Fibroblast of skin of right quadriceps (primary cell): ENCODE measurements around the gene ELL.
A peak's percentile ranks its signal among the peaks of the same experiment; 100 is the strongest.

ENCODE experiments used
- DNase-seq: peaks from one replicate; pipeline ENCODE4 v3.0.0-alpha.2; 2013

The ELL gene

GRCh38 chr19:18487576-18488402 is 34.1 kb downstream of the ELL start:
- no peak for DNase-seq

- no peak for DNase-seq
Observed at GRCh38 chr19:18486746-18487145, 35.1 kb downstream of the ELL start.

DNA sequence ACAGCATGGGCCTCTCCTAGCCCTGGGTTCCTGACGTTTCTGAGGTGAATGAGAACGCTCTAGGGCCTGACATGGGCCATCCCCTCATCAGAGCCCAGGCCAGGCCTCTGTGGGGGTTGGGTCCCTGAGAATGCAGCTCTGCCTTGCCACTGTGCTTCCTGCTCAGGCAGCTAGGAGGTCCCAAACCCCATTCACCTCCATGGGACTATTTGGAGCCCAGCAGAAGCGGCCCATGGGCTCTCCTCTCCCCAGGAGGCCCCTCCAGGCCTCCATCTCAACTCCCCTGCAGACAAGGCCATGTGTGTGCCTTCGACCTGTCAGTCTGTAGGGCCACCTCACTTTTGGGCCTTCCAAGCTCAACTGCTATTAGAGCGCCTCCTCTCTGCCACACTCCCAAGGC is 36.9 kb downstream of the ELL start:
- no peak for DNase-seq

DNA sequence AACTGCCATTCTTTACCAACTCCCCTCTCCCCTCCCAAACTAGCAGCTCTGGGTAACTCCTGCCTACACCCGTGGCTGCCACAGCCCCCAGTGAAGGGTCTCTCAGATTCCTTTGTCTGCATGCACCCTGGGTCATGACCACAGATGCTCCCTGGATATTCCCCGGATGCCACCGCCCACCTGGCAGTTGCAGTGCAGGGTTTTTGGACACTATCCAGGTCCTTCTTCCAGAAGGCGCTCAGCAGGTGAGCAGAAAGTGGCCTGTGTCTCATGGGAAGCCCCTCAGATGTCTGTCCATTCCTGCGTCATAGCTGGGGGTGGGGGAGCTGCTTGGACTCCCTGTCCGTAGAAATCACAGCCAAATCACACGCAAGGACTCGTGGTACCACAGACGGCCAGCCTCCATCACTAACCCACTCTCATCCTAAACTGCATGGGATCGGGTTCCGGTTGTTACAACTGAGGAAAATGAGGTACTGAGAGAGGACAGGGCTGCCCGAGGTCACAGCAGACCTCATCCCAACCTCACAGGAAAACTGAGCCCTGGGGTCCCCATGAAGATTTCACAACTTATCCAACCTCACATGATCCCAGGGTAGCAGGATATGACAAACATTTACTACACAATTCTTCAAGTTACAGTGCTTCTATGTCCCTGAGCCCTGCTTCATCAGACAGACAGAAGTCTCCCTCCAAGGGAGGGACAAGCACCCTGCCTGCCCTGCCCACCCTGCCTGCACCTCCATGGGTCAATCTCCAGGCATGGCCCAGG is 38.6 kb downstream of the ELL start:
- no peak for DNase-seq

DNA sequence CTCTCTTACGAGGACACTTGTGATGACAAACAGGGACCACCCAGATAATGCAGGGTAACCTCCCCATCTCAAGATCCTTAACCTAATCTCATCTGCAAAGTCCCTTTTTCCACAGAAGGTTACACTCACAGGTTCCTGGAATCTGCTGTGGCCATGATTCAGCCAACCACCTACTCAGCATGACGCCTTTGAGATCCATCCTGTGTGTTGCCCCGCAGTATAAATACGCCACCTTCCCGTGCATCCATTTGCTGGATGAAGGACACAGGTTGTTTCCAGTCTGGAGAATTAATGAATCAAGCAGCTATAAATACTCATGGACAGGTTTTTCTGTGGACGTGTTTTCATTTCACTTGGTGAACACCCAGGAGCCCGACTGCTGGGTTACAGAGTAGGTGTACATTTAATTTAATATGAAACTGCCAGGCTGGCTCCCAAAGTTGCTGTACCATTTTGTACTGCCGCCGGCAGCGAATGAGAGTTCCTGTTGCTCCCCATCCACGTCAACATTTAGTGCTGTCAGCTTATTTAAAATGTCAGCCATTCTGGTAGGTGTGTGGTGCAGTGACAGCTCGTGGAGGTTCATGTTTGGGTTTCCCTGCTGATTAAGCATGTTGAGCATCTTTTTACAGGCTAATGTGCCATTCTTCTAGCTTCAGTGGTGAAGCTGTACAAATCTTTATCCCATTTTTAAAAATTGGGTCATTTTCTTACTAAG is 40.2 kb downstream of the ELL start:
- no peak for DNase-seq

DNA sequence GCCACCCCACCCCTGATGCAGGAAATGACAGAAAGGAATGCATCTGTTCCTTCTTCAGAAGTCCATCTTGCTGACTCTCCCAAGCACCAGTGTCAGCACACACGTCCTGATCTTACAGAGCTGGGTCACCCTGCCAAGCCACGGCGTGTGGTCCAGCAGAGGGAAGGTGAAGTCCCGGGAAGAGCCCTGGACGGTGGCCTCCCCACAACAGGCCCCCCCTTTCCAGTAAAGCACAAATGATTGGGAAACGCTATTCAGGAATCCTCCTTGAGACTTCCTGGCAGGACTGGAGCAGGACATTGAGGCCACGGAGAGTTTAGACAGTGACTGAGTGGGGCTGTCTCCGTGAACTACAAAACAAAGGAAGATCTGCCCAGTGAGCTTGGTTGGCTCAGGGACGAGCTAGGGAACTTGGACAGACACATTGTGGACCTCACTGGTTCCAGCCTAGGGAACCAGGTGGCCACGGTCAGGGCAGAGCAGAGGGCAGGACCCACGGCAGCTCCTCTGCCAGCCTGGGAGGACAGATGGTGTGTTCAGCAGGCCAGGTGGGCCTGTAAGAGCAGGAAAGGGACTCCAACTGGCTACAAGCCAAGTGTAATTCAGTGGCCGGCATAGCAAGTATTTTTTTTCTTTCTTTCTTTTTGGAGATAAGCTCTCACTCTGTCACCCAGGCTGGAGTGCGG is 41.7 kb downstream of the ELL start:
- peak; percentile 42 for DNase-seq

- DNase-seq, result peak; percentile 81
Observed at GRCh38 chr19:18478545-18479311, 43.1 kb downstream of the ELL start.

DNA sequence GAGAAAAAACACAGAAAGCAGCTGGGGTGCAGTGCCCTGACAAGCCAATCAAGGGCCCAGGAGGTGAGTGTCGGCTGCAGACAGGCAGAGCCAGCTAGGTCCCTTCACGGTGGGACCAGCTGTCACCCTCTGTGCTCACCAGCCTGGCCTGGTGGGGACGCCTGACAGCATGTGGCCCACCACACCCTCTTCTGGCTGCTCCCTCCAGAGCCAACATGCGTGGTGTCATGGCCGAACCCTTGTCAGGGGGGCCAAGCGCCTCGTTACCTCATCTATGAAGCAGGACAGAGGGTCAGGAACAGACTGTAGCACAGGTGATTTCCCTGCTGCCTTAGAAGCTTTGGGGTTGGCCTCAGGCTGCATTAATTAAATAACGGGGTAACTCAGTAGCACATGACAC is 43.9 kb downstream of the ELL start:
- no peak for DNase-seq

- no peak for DNase-seq
Observed at GRCh38 chr19:18477042-18477779, 44.7 kb downstream of the ELL start.

DNA sequence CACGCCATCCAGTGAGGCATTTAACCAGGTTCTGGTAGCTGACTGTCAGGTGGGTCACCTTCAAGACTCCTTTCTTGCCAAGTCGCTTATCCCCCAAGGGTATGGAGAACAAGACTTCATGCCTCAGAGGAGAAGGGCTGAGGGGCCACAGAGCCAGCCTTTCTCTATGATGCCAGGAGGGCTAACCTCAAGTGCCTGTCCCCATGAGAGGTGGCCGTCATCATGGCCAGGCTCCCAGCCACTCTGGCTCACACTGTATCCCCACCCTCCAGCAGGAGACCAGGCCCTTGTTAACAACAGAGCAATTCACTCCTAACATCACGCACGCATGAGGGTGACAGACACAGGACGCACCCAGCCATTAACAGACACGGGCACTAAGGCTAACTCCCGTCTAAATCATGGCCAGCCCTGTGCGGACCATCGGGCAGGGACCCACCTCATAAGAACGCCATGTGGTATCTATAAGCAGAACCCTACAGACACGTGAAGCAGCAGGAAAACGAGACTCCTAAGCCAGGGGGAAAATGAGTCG is 45.3 kb downstream of the ELL start:
- no peak for DNase-seq

GRCh38 chr19:18475762-18476331 is 46.0 kb downstream of the ELL start:
- no peak for DNase-seq

DNA sequence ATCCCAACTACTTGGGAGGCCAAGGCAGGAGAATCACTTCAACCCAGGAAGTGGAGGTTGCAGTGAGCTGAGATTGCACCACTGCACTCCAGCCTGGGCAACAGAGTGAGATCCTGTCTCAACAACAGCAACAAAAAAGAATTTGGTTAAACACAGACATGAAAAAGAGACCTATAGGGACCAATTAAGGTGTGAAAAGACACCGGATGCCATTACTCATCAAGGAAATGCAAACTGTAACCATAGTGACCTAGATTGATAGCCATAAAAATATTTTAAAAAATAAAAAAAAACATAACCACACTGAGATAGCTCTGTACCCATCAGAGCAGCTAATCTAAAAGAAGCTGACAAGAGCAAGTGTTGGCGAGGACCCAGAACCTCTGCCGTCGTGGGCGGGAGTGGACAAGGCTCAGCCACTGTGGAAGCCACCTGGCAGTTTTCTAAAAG is 46.8 kb downstream of the ELL start:
- DNase-seq, result no peak

- no peak for DNase-seq
Observed at GRCh38 chr19:18474366-18474887, 47.4 kb downstream of the ELL start.

GRCh38 chr19:18473706-18474087 is 48.2 kb downstream of the ELL start:
- DNase-seq, result no peak

DNA sequence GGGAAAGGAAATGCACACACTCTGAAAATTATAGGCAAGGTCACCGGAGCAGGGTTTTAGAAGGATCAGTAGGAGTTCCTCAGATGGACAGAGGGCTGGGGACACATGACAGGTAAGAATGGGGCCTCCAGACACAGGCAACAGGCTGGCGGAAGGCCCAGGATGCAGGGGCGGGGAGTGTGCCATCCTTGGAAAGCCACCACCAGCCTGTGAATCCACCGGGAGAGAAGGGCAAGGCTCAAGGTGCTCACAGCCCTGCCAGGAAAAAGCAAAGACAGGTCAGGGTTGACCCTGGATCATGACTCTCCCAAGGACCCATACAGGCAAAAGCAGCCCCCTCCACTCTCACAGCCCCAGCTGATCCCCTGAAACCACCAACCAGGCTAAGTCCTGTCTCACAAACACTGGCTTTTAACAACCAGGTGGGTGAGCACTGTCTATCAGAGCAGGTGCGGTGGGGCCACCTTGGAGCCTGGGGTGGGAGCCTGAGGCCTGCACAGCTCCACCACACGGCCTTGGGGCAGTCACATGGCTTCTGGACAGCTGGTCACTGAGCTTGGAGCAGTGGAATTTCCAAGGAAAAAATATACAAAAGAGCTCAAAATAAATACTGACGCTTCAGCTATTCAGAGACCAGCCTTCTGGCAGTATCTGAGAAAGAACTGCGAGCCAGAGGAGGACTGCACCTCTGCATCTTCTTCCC is 48.7 kb downstream of the ELL start:
- DNase-seq, result no peak

DNA sequence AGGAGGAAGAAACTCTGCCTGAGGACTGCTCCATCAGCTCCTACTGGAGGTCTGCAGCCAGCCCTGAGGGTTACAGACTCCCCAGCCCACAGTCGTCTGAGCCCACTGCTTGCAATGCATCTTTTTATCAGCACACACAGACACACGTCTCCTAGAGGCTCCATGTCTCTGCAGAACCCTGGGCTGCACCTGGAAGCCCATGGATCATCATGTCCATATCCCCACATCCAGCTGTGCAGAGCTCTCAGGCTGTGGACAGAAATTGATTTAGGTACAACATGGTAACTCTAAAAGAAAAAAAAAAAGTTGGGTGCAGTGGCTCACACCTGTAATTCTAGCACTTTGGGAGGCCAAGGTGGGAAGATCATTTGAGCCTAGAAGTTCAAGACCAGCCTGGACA is 51.1 kb downstream of the ELL start:
- no peak for DNase-seq

DNA sequence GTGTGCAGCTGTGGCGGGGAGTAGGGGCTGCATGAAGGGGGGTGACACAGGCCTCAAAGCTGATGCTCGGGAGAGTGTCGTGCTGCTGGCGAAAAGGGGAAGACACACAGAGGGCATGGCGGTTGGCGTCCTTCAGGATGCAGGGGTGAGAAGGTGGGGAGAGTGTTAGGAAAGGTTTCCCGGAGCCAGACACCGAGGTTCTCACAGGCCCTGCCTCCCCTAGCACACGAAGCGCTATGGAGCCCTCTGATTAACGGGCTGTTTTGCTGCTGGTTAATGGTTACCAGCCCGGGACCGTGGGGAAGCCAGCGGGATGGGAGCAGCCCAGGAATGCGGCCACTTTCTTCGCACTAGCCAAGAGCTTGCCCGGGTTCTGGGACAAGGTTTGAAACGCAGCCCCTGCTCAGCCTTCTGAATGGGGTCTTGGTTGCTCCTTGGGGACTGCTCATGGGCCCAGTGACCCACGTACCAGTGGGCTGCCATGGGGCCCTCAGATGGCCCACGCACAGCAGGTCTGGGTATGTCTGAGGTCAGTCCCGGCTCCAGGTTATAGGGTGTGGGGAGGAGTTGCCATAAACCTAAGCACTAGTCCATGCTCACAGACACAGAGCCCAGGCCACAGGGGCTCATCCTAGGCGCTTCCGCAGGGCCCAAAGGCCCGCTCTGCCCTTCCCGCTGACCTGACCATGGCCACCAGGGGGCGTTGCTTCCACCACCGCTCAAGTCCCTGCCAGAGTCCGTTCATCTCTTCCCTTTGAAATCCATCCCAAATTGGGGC is 52.6 kb downstream of the ELL start:
- peak; percentile 53 for DNase-seq

DNA sequence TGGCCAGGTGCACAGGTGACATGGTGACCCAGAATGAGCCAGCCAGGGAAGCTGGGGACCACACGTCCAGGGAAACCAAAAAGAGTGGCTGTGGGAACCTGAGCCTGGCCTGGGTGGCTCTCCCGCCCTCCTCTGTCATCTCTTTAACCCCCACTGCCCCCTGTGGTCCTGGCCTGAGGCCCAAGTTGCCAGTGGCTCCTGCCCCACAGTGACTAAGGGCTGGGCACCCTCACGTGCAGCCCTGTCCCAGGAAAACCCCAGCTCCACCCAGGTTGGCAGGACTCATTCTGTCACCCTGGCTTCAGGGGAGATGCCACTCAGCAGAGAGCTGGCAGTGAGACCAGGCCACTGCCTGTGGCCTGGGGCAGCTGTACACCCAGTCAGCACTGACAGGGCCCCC is 53.4 kb downstream of the ELL start:
- no peak for DNase-seq

DNA sequence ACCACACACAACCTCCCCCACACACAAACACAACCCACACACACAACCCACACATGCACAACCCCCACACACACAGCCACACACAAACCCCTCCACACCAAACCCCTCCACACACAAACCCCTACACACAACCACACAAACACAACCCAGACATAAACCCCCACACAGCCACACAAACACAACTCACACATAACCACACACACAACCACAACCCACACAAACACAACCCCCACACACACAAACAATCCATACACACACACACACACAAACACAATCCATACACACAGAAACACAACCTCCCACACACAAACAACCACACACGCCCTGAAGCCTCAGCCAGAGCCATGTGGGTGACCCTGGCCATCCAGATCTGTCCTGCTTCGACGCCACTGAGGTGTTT is 53.9 kb downstream of the ELL start:
- DNase-seq, result no peak
